A204.1 (cell line): ENCODE data around the gene RUNX2.

ENCODE experiments used
- FAIRE-seq: peaks from 2 replicates; lab custom pipeline; 2012; peaks lifted over from hg19 to GRCh38; lab: Jason Lieb, UNC

Gene RUNX2

GRCh38 chr6:45522486-45522885 lies 194.4 kb downstream of the RUNX2 start:
- no peak for FAIRE-seq

- no peak for FAIRE-seq
Observed at GRCh38 chr6:45527210-45527609, 199.1 kb downstream of the RUNX2 start.

GRCh38 chr6:45531999-45532595 lies 204.0 kb downstream of the RUNX2 start:
- no peak for FAIRE-seq

- FAIRE-seq, result no peak
Observed at GRCh38 chr6:45532721-45533210, 204.6 kb downstream of the RUNX2 start.

GRCh38 chr6:45533386-45533785 lies 205.3 kb downstream of the RUNX2 start:
- no peak for FAIRE-seq

- FAIRE-seq, result no peak
Observed at GRCh38 chr6:45535933-45536332, 207.8 kb downstream of the RUNX2 start.

GRCh38 chr6:45537539-45537938 lies 209.4 kb downstream of the RUNX2 start:
- no peak for FAIRE-seq

- FAIRE-seq, result no peak
Observed at GRCh38 chr6:45538641-45539547, 210.8 kb downstream of the RUNX2 start.

- FAIRE-seq, result no peak
Observed at GRCh38 chr6:45540375-45540920, 212.3 kb downstream of the RUNX2 start.

- FAIRE-seq, result no peak
Observed at GRCh38 chr6:45541934-45542333, 213.8 kb downstream of the RUNX2 start.

- no peak for FAIRE-seq
Observed at GRCh38 chr6:45543298-45544235, 215.4 kb downstream of the RUNX2 start.

- no peak for FAIRE-seq
Observed at GRCh38 chr6:45545416-45545815, 217.3 kb downstream of the RUNX2 start.

- FAIRE-seq, result no peak
Observed at GRCh38 chr6:45548657-45549515, 220.8 kb downstream of the RUNX2 start.

- no peak for FAIRE-seq
Observed at GRCh38 chr6:45552536-45552935, 224.4 kb downstream of the RUNX2 start.

GRCh38 chr6:45553730-45554344 lies 225.7 kb downstream of the RUNX2 start:
- FAIRE-seq, result no peak

- no peak for FAIRE-seq
Observed at GRCh38 chr6:45554591-45554990, 226.5 kb downstream of the RUNX2 start.

- FAIRE-seq, result no peak
Observed at GRCh38 chr6:45555981-45556771, 228.0 kb downstream of the RUNX2 start.

- FAIRE-seq, result no peak
Observed at GRCh38 chr6:45556828-45557227, 228.7 kb downstream of the RUNX2 start.

GRCh38 chr6:45557454-45557853 lies 229.3 kb downstream of the RUNX2 start:
- FAIRE-seq, result no peak

GRCh38 chr6:45558858-45559257 lies 230.7 kb downstream of the RUNX2 start:
- no peak for FAIRE-seq
